Measurements from ENCODE around the gene STAT3. TPM values are rescaled to one million over a fixed set of nuclear protein-coding genes. Genes with fewer than 3 reads are reported as not detected.
A peak's percentile ranks its signal among the peaks of the same experiment; 100 is the strongest.
"Not testable (repeated sequence)": the region's sequence is repeated elsewhere in the genome, so short reads cannot be mapped to it uniquely, and the experiment has no call there.

STAT3 gene
- total and polyA plus RNA-seq, 9 donors = 42.6 to 56.9 (median 47.7) TPM

- Histone ChIP-seq H3K27me3 (ENCODE audit: control insufficient read depth, insufficient read depth, low read length) (no peaks in the 10 kb centered on the region), H3K9me3 (replicated peaks; ENCODE audit: control insufficient read depth, low read depth, low read length) (no peaks in the 10 kb centered on the region), H3K27ac (ENCODE audit: low read length) (peak overlapping the region; percentile 96), H3K36me3 (ENCODE audit: control insufficient read depth, insufficient read depth, low read length) (no peaks in the 10 kb centered on the region), H3K4me3 (ENCODE audit: low read length) (peak overlapping the region; percentile 99), H3K4me1 (ENCODE audit: control insufficient read depth, insufficient read depth, low read length) (peaks cover 8% of the 10 kb centered on the region)
- no CpG with 5 or more reads among the region's 8 CpGs for WGBS (ENCODE audit: insufficient coverage)
- peak; percentile 79 for DNase-seq
Measured at GRCh38 chr17:42386777-42387657, 1.2 kb downstream of the STAT3 start.

GRCh38 chr17:42381898-42382297, 6.3 kb downstream of the STAT3 start:
- peaks cover 10% of the 10 kb centered on the region for H3K4me1 ChIP-seq (ENCODE audit: control insufficient read depth, insufficient read depth, low read length)
- no CpG with 5 or more reads among the region's 3 CpGs for WGBS (ENCODE audit: insufficient coverage)

GRCh38 chr17:42380935-42381334, 7.3 kb downstream of the STAT3 start:
- DNase-seq = no peak
- Histone ChIP-seq H3K36me3 (ENCODE audit: control insufficient read depth, insufficient read depth, low read length) (peaks cover 2% of the 10 kb centered on the region), H3K27ac (ENCODE audit: low read length) (no peak overlapping the region), H3K4me3 (ENCODE audit: low read length) (no peak overlapping the region), H3K4me1 (ENCODE audit: control insufficient read depth, insufficient read depth, low read length) (peaks cover 8% of the 10 kb centered on the region), H3K9me3 (replicated peaks; ENCODE audit: control insufficient read depth, low read depth, low read length) (no peaks in the 10 kb centered on the region), H3K27me3 (ENCODE audit: control insufficient read depth, insufficient read depth, low read length) (no peaks in the 10 kb centered on the region)
- WGBS (ENCODE audit: insufficient coverage) = 50% methylated on average over 1 of the region's 3 CpGs

More at GRCh38 chr17:42381898-42382297, 6.3 kb downstream of the STAT3 start:
- no peaks in the 10 kb centered on the region for H3K27me3 ChIP-seq (ENCODE audit: control insufficient read depth, insufficient read depth, low read length)
- no peak for DNase-seq
- H3K36me3 ChIP-seq (ENCODE audit: control insufficient read depth, insufficient read depth, low read length) = peaks cover 2% of the 10 kb centered on the region
- H3K4me3 ChIP-seq (ENCODE audit: low read length) = no peak overlapping the region
- H3K27ac ChIP-seq (ENCODE audit: low read length) = no peak overlapping the region
- H3K9me3 ChIP-seq (replicated peaks; ENCODE audit: control insufficient read depth, low read depth, low read length) = no peaks in the 10 kb centered on the region

DNA sequence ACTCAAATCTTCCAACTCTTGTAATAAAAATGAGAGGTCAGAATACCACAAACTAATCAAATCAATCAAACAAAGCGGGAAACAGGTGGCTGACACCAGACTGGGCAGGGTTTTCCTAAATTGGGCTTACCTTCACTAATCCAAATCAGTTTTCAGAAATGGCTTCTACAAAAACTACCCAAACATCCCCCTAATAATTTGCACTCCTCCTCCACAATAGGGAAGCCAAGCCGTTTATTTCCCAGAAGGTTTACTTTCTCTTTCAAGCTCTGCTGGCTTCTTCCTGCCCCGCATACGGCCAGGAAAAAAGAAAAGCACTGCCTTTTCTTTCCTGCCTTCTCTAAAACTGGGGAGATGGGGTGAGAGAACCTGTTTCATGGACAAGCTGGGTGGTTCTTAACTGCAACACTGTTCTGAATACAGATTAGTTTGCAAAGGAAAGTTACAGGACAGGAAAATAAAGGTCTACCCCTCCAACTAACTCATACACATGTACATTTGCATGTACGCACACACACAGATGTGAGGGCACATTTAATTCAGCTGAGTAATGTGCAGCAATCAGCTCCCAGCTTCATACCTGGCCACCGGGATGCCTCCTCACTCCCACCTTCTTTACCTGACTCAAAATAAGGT, 9.2 kb downstream of the STAT3 start:
- Histone ChIP-seq H3K9me3 (replicated peaks; ENCODE audit: control insufficient read depth, low read depth, low read length) (no peaks in the 10 kb centered on the region), H3K27ac (ENCODE audit: low read length) (peak overlapping the region; percentile 85), H3K27me3 (ENCODE audit: control insufficient read depth, insufficient read depth, low read length) (no peaks in the 10 kb centered on the region), H3K4me3 (ENCODE audit: low read length) (peak overlapping the region; percentile 16), H3K4me1 (ENCODE audit: control insufficient read depth, insufficient read depth, low read length) (peaks cover 8% of the 10 kb centered on the region), H3K36me3 (ENCODE audit: control insufficient read depth, insufficient read depth, low read length) (peaks cover 2% of the 10 kb centered on the region)
- WGBS (ENCODE audit: insufficient coverage) = 10% methylated on average over 3 of the region's 6 CpGs
- peak; percentile 89 for DNase-seq

DNA sequence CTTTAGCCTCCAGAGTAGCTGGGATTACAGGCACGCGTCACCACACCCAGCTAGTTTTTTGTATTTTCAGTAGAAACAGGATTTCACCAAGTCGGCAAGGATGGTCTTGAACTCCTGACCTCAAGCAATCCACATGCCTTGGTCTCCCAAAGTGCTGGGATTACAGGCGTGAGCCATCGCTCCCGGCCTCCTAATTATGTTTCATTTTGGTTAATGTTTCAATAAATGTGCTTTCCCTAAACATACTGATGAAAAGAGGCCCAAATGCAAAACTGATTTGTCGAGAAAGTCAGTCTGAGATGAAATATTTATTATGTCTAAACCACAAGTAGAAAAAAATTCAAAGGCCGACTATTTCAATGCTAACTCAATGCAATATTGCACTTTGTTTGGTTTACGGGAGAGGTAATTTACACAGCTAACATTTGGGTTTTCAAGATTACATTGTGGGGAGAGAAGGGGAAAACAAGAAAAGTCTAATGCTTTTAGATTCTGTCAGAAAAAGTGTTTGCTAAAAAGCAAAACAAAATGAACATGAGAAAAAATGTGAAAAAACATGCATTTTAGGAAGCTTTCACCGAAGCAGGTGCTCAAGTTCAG, 9.8 kb downstream of the STAT3 start:
- peaks cover 2% of the 10 kb centered on the region for H3K36me3 ChIP-seq (ENCODE audit: control insufficient read depth, insufficient read depth, low read length)
- DNase-seq = no peak
- peak overlapping the region; percentile 85 for H3K27ac ChIP-seq (ENCODE audit: low read length)
- H3K9me3 ChIP-seq (replicated peaks; ENCODE audit: control insufficient read depth, low read depth, low read length) = no peaks in the 10 kb centered on the region
- WGBS (ENCODE audit: insufficient coverage) = 77% methylated on average over 3 of the region's 10 CpGs
- H3K4me3 ChIP-seq (ENCODE audit: low read length) = no peak overlapping the region
- H3K27me3 ChIP-seq (ENCODE audit: control insufficient read depth, insufficient read depth, low read length) = no peaks in the 10 kb centered on the region
- H3K4me1 ChIP-seq (ENCODE audit: control insufficient read depth, insufficient read depth, low read length) = peaks cover 8% of the 10 kb centered on the region

DNA sequence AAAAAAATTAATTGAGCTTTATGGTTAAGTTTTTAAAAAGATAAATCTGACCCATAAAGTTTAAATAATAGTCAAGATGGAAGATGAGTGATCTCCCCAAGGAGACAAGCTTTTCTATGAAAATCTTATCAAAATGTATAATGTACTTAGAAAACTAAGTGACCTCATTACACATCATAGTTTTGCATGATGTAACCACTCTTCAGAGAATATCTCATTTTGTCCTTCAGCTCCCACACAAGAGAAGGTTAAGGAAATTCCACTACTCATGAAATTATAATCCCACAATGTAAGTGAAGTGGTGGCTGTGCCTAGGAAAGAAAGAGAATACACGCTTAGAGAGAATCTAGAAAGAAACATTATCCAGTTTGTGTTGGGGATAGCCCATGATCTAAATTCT, 14.3 kb downstream of the STAT3 start:
- no CpG with 5 or more reads among the region's 1 CpG for WGBS (ENCODE audit: insufficient coverage)
- Histone ChIP-seq H3K4me1 (ENCODE audit: control insufficient read depth, insufficient read depth, low read length) (peaks cover 2% of the 10 kb centered on the region), H3K27me3 (ENCODE audit: control insufficient read depth, insufficient read depth, low read length) (no peaks in the 10 kb centered on the region), H3K27ac (ENCODE audit: low read length) (no peak overlapping the region), H3K36me3 (ENCODE audit: control insufficient read depth, insufficient read depth, low read length) (peaks cover 7% of the 10 kb centered on the region), H3K9me3 (replicated peaks; ENCODE audit: control insufficient read depth, low read depth, low read length) (no peaks in the 10 kb centered on the region), H3K4me3 (ENCODE audit: low read length) (no peak overlapping the region)
- no peak for DNase-seq

DNA sequence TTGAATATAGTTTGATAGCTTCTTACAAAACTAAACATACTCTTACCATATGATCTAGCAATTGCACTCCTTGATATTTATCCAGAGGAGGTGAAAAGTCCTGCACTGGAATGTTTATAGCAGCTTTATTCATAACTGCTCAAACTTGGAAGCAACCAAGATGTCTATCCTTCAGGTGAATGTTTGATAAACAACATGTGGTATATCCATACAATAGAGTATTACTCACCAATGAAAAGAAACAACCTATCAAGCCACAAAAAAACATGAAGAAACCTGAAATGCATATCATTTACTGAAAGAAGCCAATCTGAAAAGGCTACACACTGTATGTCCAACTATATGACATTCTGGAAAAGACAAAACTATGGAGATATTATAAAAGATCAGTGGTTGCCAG, 16.1 kb downstream of the STAT3 start:
- Histone ChIP-seq H3K4me1 (ENCODE audit: control insufficient read depth, insufficient read depth, low read length) (no peaks in the 10 kb centered on the region), H3K36me3 (ENCODE audit: control insufficient read depth, insufficient read depth, low read length) (peaks cover 7% of the 10 kb centered on the region), H3K9me3 (replicated peaks; ENCODE audit: control insufficient read depth, low read depth, low read length) (no peaks in the 10 kb centered on the region), H3K27me3 (ENCODE audit: control insufficient read depth, insufficient read depth, low read length) (no peaks in the 10 kb centered on the region), H3K27ac (ENCODE audit: low read length) (no peak overlapping the region), H3K4me3 (ENCODE audit: low read length) (no peak overlapping the region)
- DNase-seq = no peak

DNA sequence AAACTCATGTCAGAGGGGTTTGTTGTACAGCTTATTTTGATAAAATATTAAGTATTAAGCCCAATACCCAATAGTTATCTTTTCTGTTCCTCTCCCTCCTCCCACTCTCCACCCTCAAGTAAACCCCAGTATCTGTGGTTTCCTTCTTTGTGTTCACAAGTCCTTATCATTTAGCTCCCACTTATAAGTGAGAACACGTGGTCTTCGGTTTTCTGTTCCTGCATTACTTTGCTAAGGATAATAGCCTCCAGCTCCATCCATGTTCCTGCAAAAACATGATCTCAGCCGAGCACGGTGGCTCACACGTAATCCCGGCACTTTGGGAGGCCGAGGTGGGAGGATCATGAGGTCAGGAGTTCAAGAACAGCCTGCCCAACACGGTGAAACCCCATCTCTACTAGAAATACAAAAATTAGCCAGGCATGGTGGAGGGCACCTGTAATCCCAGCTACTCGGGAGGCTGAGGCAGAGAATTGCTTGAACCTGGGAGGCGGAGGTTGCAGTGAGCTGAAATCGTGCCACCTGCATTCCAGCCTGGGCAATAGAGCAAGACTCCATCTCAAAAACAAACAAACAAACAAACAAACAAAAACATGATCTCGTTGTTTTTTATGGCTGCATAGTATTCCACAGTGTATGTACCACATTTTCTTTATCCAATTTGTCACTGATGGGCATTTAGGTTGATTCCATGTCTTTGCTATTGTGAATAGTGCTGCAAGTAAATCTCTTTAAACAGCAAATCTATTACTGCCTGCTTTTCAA, 19.3 kb downstream of the STAT3 start:
- not testable (repeated sequence) for H3K9me3 ChIP-seq (replicated peaks; ENCODE audit: control insufficient read depth, low read depth, low read length); H3K4me3 ChIP-seq (ENCODE audit: low read length); H3K27ac ChIP-seq (ENCODE audit: low read length); H3K36me3 ChIP-seq (ENCODE audit: control insufficient read depth, insufficient read depth, low read length); H3K4me1 ChIP-seq (ENCODE audit: control insufficient read depth, insufficient read depth, low read length); H3K27me3 ChIP-seq (ENCODE audit: control insufficient read depth, insufficient read depth, low read length); DNase-seq
- WGBS (ENCODE audit: insufficient coverage) = 100% methylated on average over 1 of the region's 12 CpGs

DNA sequence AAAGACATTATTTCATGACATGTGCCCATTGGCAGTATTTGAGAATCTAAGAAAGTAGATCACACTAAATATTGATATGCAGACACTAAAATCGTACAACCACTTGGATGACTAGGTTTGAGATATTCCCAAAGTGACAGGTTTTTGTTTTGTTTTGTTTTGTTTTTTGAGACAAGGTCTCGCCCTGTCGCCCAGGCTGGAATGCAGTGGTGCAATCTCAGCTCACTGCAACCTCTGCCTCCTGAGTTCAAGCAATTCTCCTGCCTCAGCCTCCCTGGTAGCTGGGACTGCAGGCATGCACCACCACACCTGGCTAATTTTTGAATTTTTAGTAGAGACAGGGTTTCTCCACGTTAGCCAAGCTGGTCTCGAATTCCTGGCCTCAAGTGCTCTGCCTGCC, 19.9 kb downstream of the STAT3 start:
- no CpG with 5 or more reads among the region's 5 CpGs for WGBS (ENCODE audit: insufficient coverage)
- not testable (repeated sequence) for H3K36me3 ChIP-seq (ENCODE audit: control insufficient read depth, insufficient read depth, low read length); DNase-seq; H3K9me3 ChIP-seq (replicated peaks; ENCODE audit: control insufficient read depth, low read depth, low read length); H3K27ac ChIP-seq (ENCODE audit: low read length); H3K4me3 ChIP-seq (ENCODE audit: low read length); H3K27me3 ChIP-seq (ENCODE audit: control insufficient read depth, insufficient read depth, low read length); H3K4me1 ChIP-seq (ENCODE audit: control insufficient read depth, insufficient read depth, low read length)
